Lower leg skin (tissue), 3 donors: ENCODE data around the gene CDR2L.

ENCODE experiments used
- POLR2A ChIP-seq, 2 donors: fragments of 450-650 bp; IDR thresholded peaks; one replicate each; pipeline ENCODE4 v1.6.1; 2016 to 2017; ENCODE audit warnings: antibody characterized with exemption in 2 of 2, mild to moderate bottlenecking in 1 of 2, moderate library complexity in 1 of 2
- TF ChIP-seq, protein P1 (sequence below), 3 donors: fragments of 450-650 bp; IDR thresholded peaks; one replicate each; pipeline ENCODE4 v1.5.1; 2016; ENCODE audit warnings: antibody characterized with exemption in 3 of 3, mild to moderate bottlenecking in 3 of 3, moderate library complexity in 2 of 3

DNA sequence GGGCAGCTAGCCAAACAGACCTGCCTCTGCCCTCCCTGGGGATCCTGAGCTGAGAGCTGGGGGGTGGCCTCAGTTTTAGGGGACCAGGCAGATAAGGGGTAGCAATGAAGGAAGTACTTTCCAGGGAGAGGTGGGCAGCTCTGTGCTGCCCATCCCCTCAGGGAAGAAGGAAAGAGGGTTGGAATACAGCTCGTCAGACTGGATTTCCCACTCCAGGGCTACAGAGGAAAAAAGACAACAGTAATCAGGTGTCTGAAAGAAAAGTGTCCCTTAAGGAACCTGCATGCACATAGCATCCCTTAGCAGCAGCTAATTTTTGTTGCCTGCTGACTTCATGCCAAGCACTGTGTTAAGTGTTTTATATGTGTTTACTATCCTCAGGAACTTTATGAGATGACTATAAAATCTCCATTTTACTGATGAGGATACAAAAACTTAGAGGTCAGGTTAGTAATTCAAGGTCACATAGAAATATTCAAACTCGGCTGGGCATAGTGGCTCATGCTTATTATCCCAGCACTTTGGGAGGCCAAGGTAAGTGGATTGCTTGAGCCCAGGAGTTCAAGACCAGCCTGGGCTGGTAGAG is 21.8 kb downstream of the CDR2L start:
- TF ChIP-seq, protein P1, sequence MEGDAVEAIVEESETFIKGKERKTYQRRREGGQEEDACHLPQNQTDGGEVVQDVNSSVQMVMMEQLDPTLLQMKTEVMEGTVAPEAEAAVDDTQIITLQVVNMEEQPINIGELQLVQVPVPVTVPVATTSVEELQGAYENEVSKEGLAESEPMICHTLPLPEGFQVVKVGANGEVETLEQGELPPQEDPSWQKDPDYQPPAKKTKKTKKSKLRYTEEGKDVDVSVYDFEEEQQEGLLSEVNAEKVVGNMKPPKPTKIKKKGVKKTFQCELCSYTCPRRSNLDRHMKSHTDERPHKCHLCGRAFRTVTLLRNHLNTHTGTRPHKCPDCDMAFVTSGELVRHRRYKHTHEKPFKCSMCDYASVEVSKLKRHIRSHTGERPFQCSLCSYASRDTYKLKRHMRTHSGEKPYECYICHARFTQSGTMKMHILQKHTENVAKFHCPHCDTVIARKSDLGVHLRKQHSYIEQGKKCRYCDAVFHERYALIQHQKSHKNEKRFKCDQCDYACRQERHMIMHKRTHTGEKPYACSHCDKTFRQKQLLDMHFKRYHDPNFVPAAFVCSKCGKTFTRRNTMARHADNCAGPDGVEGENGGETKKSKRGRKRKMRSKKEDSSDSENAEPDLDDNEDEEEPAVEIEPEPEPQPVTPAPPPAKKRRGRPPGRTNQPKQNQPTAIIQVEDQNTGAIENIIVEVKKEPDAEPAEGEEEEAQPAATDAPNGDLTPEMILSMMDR (IDR thresholded peaks at IDR 0.05) = no peak
- no peak for TF ChIP-seq POLR2A (IDR thresholded peaks at IDR 0.05)
